ENCODE results near the gene TRRAP.

TRRAP gene

GRCh38 chr7:98900815-98901214 is 22.5 kb downstream of the TRRAP start:
- no peak for DNase-seq (ENCODE audit: low spot score)

- peak; percentile 46 for DNase-seq (ENCODE audit: low spot score)
Observed at GRCh38 chr7:98902523-98902922, 24.2 kb downstream of the TRRAP start.

- no peak for DNase-seq (ENCODE audit: low spot score)
Observed at GRCh38 chr7:98903246-98903645, 24.9 kb downstream of the TRRAP start.

- DNase-seq (ENCODE audit: low spot score), result no peak
Observed at GRCh38 chr7:98907570-98907969, 29.2 kb downstream of the TRRAP start.

- no peak for DNase-seq (ENCODE audit: low spot score)
Observed at GRCh38 chr7:98908585-98908984, 30.3 kb downstream of the TRRAP start.

- DNase-seq (ENCODE audit: low spot score), result no peak
Observed at GRCh38 chr7:98909487-98909886, 31.2 kb downstream of the TRRAP start.

GRCh38 chr7:98910427-98910826 is 32.1 kb downstream of the TRRAP start:
- no peak for DNase-seq (ENCODE audit: low spot score)

GRCh38 chr7:98911916-98912315 is 33.6 kb downstream of the TRRAP start:
- DNase-seq (ENCODE audit: low spot score), result no peak

- DNase-seq (ENCODE audit: low spot score), result no peak
Observed at GRCh38 chr7:98913026-98913425, 34.7 kb downstream of the TRRAP start.

- DNase-seq (ENCODE audit: low spot score), result peak; percentile 30
Observed at GRCh38 chr7:98913612-98914011, 35.3 kb downstream of the TRRAP start.

- no peak for DNase-seq (ENCODE audit: low spot score)
Observed at GRCh38 chr7:98917331-98917730, 39.0 kb downstream of the TRRAP start.

GRCh38 chr7:98921608-98922372 is 43.5 kb downstream of the TRRAP start:
- DNase-seq (ENCODE audit: low spot score), result no peak

GRCh38 chr7:98922392-98923187 is 44.3 kb downstream of the TRRAP start:
- no peak for DNase-seq (ENCODE audit: low spot score)

- no peak for DNase-seq (ENCODE audit: low spot score)
Observed at GRCh38 chr7:98923512-98923911, 45.2 kb downstream of the TRRAP start.

- no peak for DNase-seq (ENCODE audit: low spot score)
Observed at GRCh38 chr7:98927125-98927524, 48.8 kb downstream of the TRRAP start.

- no peak for DNase-seq (ENCODE audit: low spot score)
Observed at GRCh38 chr7:98930464-98930863, 52.1 kb downstream of the TRRAP start.

GRCh38 chr7:98930921-98931320 is 52.6 kb downstream of the TRRAP start:
- DNase-seq (ENCODE audit: low spot score), result no peak

GRCh38 chr7:98933321-98933720 is 55.0 kb downstream of the TRRAP start:
- DNase-seq (ENCODE audit: low spot score), result no peak

- DNase-seq (ENCODE audit: low spot score), result no peak
Observed at GRCh38 chr7:98934267-98934666, 55.9 kb downstream of the TRRAP start.

- DNase-seq (ENCODE audit: low spot score), result no peak
Observed at GRCh38 chr7:98935811-98936210, 57.5 kb downstream of the TRRAP start.

- no peak for DNase-seq (ENCODE audit: low spot score)
Observed at GRCh38 chr7:98943336-98943735, 65.0 kb downstream of the TRRAP start.

- no peak for DNase-seq (ENCODE audit: low spot score)
Observed at GRCh38 chr7:98944386-98944785, 66.1 kb downstream of the TRRAP start.

GRCh38 chr7:98945852-98946251 is 67.5 kb downstream of the TRRAP start:
- no peak for DNase-seq (ENCODE audit: low spot score)
